NCI-H1105 treated with DMSO at 0.1 percent for 48 hours (cell line): ENCODE results near the gene KPNA5.
A peak's percentile ranks its signal among the peaks of the same experiment; 100 is the strongest.
"Not testable (repeated sequence)": the region's sequence is repeated elsewhere in the genome, so short reads cannot be mapped to it uniquely, and the experiment has no call there.

Experiments
- DNase-seq: peaks from one replicate; lab custom pipeline; 2025; lab: John Stamatoyannopoulos, UW

The KPNA5 gene

GRCh38 chr6:116703888-116704287, 22.9 kb downstream of the KPNA5 start:
- not testable (repeated sequence) for DNase-seq

GRCh38 chr6:116705917-116706316, 24.9 kb downstream of the KPNA5 start:
- DNase-seq: no peak

- no peak for DNase-seq
Observed at GRCh38 chr6:116714296-116714695, 33.3 kb downstream of the KPNA5 start.

GRCh38 chr6:116714761-116715160, 33.8 kb downstream of the KPNA5 start:
- no peak for DNase-seq

- no peak for DNase-seq
Observed at GRCh38 chr6:116726947-116727346, 45.9 kb downstream of the KPNA5 start.

GRCh38 chr6:116730513-116730912, 49.5 kb downstream of the KPNA5 start:
- no peak for DNase-seq

- no peak for DNase-seq
Observed at GRCh38 chr6:116737004-116737403, 56.0 kb downstream of the KPNA5 start.

- not testable (repeated sequence) for DNase-seq
Observed at GRCh38 chr6:116740486-116740885, 59.5 kb downstream of the KPNA5 start.

- no peak for DNase-seq
Observed at GRCh38 chr6:116741571-116741970, 60.6 kb downstream of the KPNA5 start.

GRCh38 chr6:116745176-116745575, 64.2 kb downstream of the KPNA5 start:
- DNase-seq: no peak

GRCh38 chr6:116761779-116762178, 80.8 kb downstream of the KPNA5 start:
- no peak for DNase-seq

- no peak for DNase-seq
Observed at GRCh38 chr6:116762235-116762634, 81.2 kb downstream of the KPNA5 start.

GRCh38 chr6:116763048-116763447, 82.0 kb downstream of the KPNA5 start:
- DNase-seq: no peak

- DNase-seq: no peak
Observed at GRCh38 chr6:116763906-116764628, 83.1 kb downstream of the KPNA5 start.

GRCh38 chr6:116764629-116764960, 83.6 kb downstream of the KPNA5 start:
- DNase-seq: no peak

GRCh38 chr6:116764961-116765841, 84.2 kb downstream of the KPNA5 start, which contains the start of gene FAM162B:
Gene FAM162B (minus strand): TSS chr6:116765719. CDS start chr6:116765576, 143 bp downstream.
- no peak for DNase-seq

GRCh38 chr6:116766506-116767176, 85.6 kb downstream of the KPNA5 start:
- no peak for DNase-seq

GRCh38 chr6:116767715-116768114, 86.7 kb downstream of the KPNA5 start:
- no peak for DNase-seq

GRCh38 chr6:116772450-116772849, 91.4 kb downstream of the KPNA5 start:
- no peak for DNase-seq

GRCh38 chr6:116773886-116774285, 92.9 kb downstream of the KPNA5 start:
- no peak for DNase-seq

GRCh38 chr6:116779573-116780164, 98.7 kb downstream of the KPNA5 start:
- peak; percentile 66 for DNase-seq

GRCh38 chr6:116783852-116784251, 102.8 kb downstream of the KPNA5 start:
- DNase-seq: no peak
